ENCODE measurements around the gene LTC4S.

LTC4S gene

GRCh38 chr5:179822059-179822432 lies 28.3 kb downstream of the LTC4S start:
- Histone ChIP-seq H4K20me1 (ENCODE audit: insufficient read depth, low read length) (peaks cover 11% of the 10 kb centered on the region), H3K4me2 (ENCODE audit: insufficient read depth, low read length) (peak overlapping the region; percentile 78), H3K9ac (ENCODE audit: low read depth, low read length) (peak overlapping the region; percentile 90; the same call in 1 of the 2 replicates), H3K27ac (ENCODE audit: low read length) (no peak overlapping the region), H3K9me3 (ENCODE audit: insufficient read depth, low read length, severe bottlenecking) (no peaks in the 10 kb centered on the region), H2AFZ (ENCODE audit: low read depth, low read length) (no peak overlapping the region), H3K27me3 (ENCODE audit: insufficient read depth, low read length, poor library complexity) (no peaks in the 10 kb centered on the region), H3K79me2 (ENCODE audit: insufficient read depth, low read length) (peaks cover 20% of the 10 kb centered on the region), H3K4me1 (ENCODE audit: insufficient read depth, low read length) (peaks cover 24% of the 10 kb centered on the region), H3K36me3 (ENCODE audit: insufficient read depth, low read length) (peaks cover 43% of the 10 kb centered on the region), H3K4me3 (ENCODE audit: low read depth in 1 of 2, low read length in 2 of 2) (peak overlapping the region in 1 of 2 experiments; percentile 80; a peak in 2 of 4 replicates)
- no peak for DNase-seq
- TF ChIP-seq EZH2 (IDR thresholded peaks at IDR 0.05; ENCODE audit: borderline replicate concordance, low read depth, low read length, severe bottlenecking) (no peak), CTCF (IDR thresholded peaks at IDR 0.05; ENCODE audit: borderline replicate concordance, extremely low read depth, low read length, poor library complexity, severe bottlenecking) (no peak)
- no peak for ATAC-seq (ENCODE audit: insufficient read depth, low read depth)

GRCh38 chr5:179822444-179822990 lies 28.7 kb downstream of the LTC4S start:
- DNase-seq = no peak
- Histone ChIP-seq H3K4me2 (ENCODE audit: insufficient read depth, low read length) (peak overlapping the region; percentile 78), H3K27me3 (ENCODE audit: insufficient read depth, low read length, poor library complexity) (no peaks in the 10 kb centered on the region), H3K9ac (ENCODE audit: low read depth, low read length) (no peak overlapping the region; the same call in 1 of the 2 replicates), H4K20me1 (ENCODE audit: insufficient read depth, low read length) (peaks cover 11% of the 10 kb centered on the region), H3K27ac (ENCODE audit: low read length) (no peak overlapping the region), H3K79me2 (ENCODE audit: insufficient read depth, low read length) (peaks cover 20% of the 10 kb centered on the region), H3K9me3 (ENCODE audit: insufficient read depth, low read length, severe bottlenecking) (no peaks in the 10 kb centered on the region), H3K4me1 (ENCODE audit: insufficient read depth, low read length) (peaks cover 24% of the 10 kb centered on the region), H3K36me3 (ENCODE audit: insufficient read depth, low read length) (peaks cover 46% of the 10 kb centered on the region), H3K4me3 (ENCODE audit: low read depth in 1 of 2, low read length in 2 of 2) (peak overlapping the region in 1 of 2 experiments; percentile 80; a peak in 2 of 4 replicates), H2AFZ (ENCODE audit: low read depth, low read length) (no peak overlapping the region)
- no peak for ATAC-seq (ENCODE audit: insufficient read depth, low read depth)
- TF ChIP-seq CTCF (IDR thresholded peaks at IDR 0.05; ENCODE audit: borderline replicate concordance, extremely low read depth, low read length, poor library complexity, severe bottlenecking) (no peak), EZH2 (IDR thresholded peaks at IDR 0.05; ENCODE audit: borderline replicate concordance, low read depth, low read length, severe bottlenecking) (no peak)

- H3K4me2 ChIP-seq (ENCODE audit: insufficient read depth, low read length) = no peak overlapping the region
- DNase-seq (no peak), ATAC-seq (ENCODE audit: insufficient read depth, low read depth) (no peak)
- H4K20me1 ChIP-seq (ENCODE audit: insufficient read depth, low read length) = peaks cover 11% of the 10 kb centered on the region
- H3K27me3 ChIP-seq (ENCODE audit: insufficient read depth, low read length, poor library complexity) = no peaks in the 10 kb centered on the region
- peaks cover 60% of the 10 kb centered on the region for H3K36me3 ChIP-seq (ENCODE audit: insufficient read depth, low read length)
- H3K27ac ChIP-seq (ENCODE audit: low read length) = no peak overlapping the region
- H2AFZ ChIP-seq (ENCODE audit: low read depth, low read length) = no peak overlapping the region
- no peaks in the 10 kb centered on the region for H3K9me3 ChIP-seq (ENCODE audit: insufficient read depth, low read length, severe bottlenecking)
- no peak for TF ChIP-seq EZH2 (IDR thresholded peaks at IDR 0.05; ENCODE audit: borderline replicate concordance, low read depth, low read length, severe bottlenecking)
- no peak for TF ChIP-seq CTCF (IDR thresholded peaks at IDR 0.05; ENCODE audit: borderline replicate concordance, extremely low read depth, low read length, poor library complexity, severe bottlenecking)
- peaks cover 20% of the 10 kb centered on the region for H3K79me2 ChIP-seq (ENCODE audit: insufficient read depth, low read length)
- H3K4me3 ChIP-seq (ENCODE audit: low read depth in 1 of 2, low read length in 2 of 2) = no peak overlapping the region
- no peak overlapping the region for H3K9ac ChIP-seq (ENCODE audit: low read depth, low read length)
- peaks cover 24% of the 10 kb centered on the region for H3K4me1 ChIP-seq (ENCODE audit: insufficient read depth, low read length)
Measured at GRCh38 chr5:179823937-179824744, 30.4 kb downstream of the LTC4S start.
